K562 treated with DMSO at 1 percent for 24 hours (cell line): ENCODE measurements around the gene OR1N2. TPM values are rescaled to one million over a fixed set of nuclear protein-coding genes. Genes with fewer than 3 reads are reported as not detected.

Experiments
- total RNA-seq: library from RNA; unstranded; fragments of 300-600 nt; gene quantifications from 2 replicates; pipeline ENCODE4 v1.2.3, GENCODE V29; 2022; ENCODE audit warnings: low read depth; ENCODE audit not compliant: insufficient read depth

OR1N2 gene
- total RNA-seq, result not detected in 2 replicates

DNA sequence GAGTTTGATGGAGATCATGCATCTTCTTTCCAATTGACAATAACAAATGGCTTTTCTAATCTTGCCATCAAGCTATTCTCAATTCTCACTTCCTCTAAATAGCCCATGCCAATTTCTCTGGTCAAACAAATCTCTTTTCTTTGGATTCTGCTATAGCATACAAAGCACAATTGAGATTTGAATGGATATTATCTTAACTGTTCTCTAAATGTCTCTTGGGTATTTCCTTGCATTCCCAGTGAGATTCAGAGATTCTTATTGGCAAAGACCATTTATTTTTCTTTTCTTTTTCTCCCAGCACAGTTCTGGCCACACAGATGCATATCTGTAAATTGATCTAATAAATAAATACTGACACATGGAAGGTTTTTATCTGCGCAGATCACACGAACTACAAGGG lies at the start of gene OR1N2:
OR1N2 (plus strand) TSS at position 301 of the 400 bp plus-strand sequence. CDS start 100 bp downstream, outside the sequence.

GRCh38 chr9:122510502-122510901 lies 42.4 kb upstream of the OR1N2 start, which contains the start of gene OR1J2:
OR1J2 (plus strand) TSS chr9:122510802; CDS start chr9:122510802, 0 bp downstream.

GRCh38 chr9:122518841-122519240 lies 34.1 kb upstream of the OR1N2 start, which contains the start of gene OR1J4:
OR1J4 (plus strand) TSS chr9:122519141; CDS start chr9:122519141, 0 bp downstream.

GRCh38 chr9:122527193-122527592 lies 25.7 kb upstream of the OR1N2 start, which contains the start of gene OR1N1:
OR1N1 (minus strand) TSS chr9:122527293; CDS start chr9:122527293, 0 bp downstream.

DNA sequence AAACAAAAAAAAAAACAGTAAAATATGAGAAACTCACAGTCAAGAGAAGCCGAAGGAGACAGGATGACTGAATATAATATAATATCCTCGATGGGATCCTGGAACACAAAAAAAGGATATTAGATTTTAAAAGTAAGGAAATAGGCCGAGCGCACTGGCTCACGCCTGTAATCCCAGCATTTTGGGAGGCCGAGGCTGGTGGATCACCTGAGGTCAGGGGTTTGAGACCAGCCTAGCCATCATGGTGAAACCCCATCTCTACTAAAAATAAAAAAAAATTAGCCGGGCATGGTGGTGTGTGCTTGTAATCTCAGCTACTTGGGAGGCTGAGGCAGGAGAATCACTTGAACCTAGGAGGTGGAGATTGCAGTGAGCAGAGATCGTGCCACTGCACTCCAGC lies 30.4 kb downstream of the OR1N2 start, which contains the start of gene OR1L8:
OR1L8 (minus strand) TSS at position 101 of the 400 bp plus-strand sequence. CDS start 14,907 bp downstream, outside the sequence.

Other genes starting within 250 kb of the OR1N2 start
- gene PTGS1, start 182.1 kb upstream of the OR1N2 start, total RNA-seq, result 22.7 and 26.1 TPM in 2 replicates
- 0.88 TPM in 1 of 2 replicates, not detected in the other for gene OR1J1, start 75.2 kb upstream of the OR1N2 start, total RNA-seq
- gene OR1J2, start 42.3 kb upstream of the OR1N2 start, total RNA-seq, result not detected in 2 replicates
- gene OR1J4, start 34.0 kb upstream of the OR1N2 start, total RNA-seq, result not detected in 2 replicates
- gene OR1N1, start 25.8 kb upstream of the OR1N2 start, total RNA-seq, result not detected in 2 replicates
- not detected in 2 replicates for gene OR1L8, start 30.3 kb downstream of the OR1N2 start, total RNA-seq
- gene OR1Q1, start 61.6 kb downstream of the OR1N2 start, total RNA-seq, result not detected in 2 replicates
- not detected in 2 replicates for gene OR1B1, start 104.5 kb downstream of the OR1N2 start, total RNA-seq
- gene OR1L1, start 108.6 kb downstream of the OR1N2 start, total RNA-seq, result not detected in 2 replicates
- gene OR1L3, start 122.0 kb downstream of the OR1N2 start, total RNA-seq, result not detected in 2 replicates
- not detected in 2 replicates for gene OR1L4, start 170.9 kb downstream of the OR1N2 start, total RNA-seq
- not detected in 2 replicates for gene OR1L6, start 189.2 kb downstream of the OR1N2 start, total RNA-seq
- not detected in 2 replicates for gene OR5C1, start 235.8 kb downstream of the OR1N2 start, total RNA-seq
- gene OR1K1, start 247.0 kb downstream of the OR1N2 start, total RNA-seq, result not detected in 2 replicates